WTC11 (cell line): ENCODE measurements around the gene SPPL2B. TPM values are rescaled to one million over a fixed set of nuclear protein-coding genes. Genes with fewer than 3 reads are reported as not detected.

Experiments
- ATAC-seq: fragments of 200-7000 bp; cut with Tn5 transposase; 2 replicates; pipeline ENCODE4 v1.10.0; 2021; ENCODE audit warnings: mild to moderate bottlenecking, moderate library complexity
- CTCF ChIA-PET: fragments of 300-600 bp; sonication (Branson Sonifier 250); formaldehyde crosslinking; loops from one replicate; lab custom pipeline; 2021; ENCODE audit warnings: antibody characterized with exemption; lab: Charles Lee
- POLR2A ChIA-PET: fragments of 350-600 bp; sonication (Branson Sonifier 250); formaldehyde crosslinking; loops from one replicate; lab custom pipeline; 2021; ENCODE audit warnings: antibody characterized with exemption; lab: Charles Lee
- DNase-seq: peaks from one replicate; pipeline ENCODE4 v3.0.0; 2021; ENCODE audit warnings: low spot score
- H3K27ac Mint-ChIP-seq: 2 replicates; pipeline ENCODE4 v1.8.0; 2021; ENCODE audit warnings: mixed read lengths
- H3K27me3 Mint-ChIP-seq: 2 replicates; pipeline ENCODE4 v1.8.0; 2021; ENCODE audit warnings: low read depth, mild to moderate bottlenecking, moderate library complexity, mixed read lengths
- H3K36me3 Mint-ChIP-seq: 2 replicates; pipeline ENCODE4 v1.8.0; 2021; ENCODE audit warnings: mixed read lengths
- H3K4me1 Mint-ChIP-seq: 2 replicates; pipeline ENCODE4 v1.8.0; 2022; ENCODE audit warnings: mixed read lengths
- H3K4me3 Mint-ChIP-seq: 2 replicates; pipeline ENCODE4 v1.8.0; 2021; ENCODE audit warnings: mild to moderate bottlenecking, moderate library complexity, mixed read lengths
- H3K9me3 Mint-ChIP-seq: 2 replicates; pipeline ENCODE4 v1.8.0; 2021; ENCODE audit warnings: mixed read lengths
- AFF4 ChIP-seq: sonication (generic); formaldehyde crosslinking; IDR thresholded peaks from 2 replicates; pipeline ENCODE4 v1.8.1; 2023; ENCODE audit warnings: mild to moderate bottlenecking, missing genetic modification reagents, borderline replicate concordance
- CDX4 ChIP-seq: fragments of 250-450 bp; sonication (Bioruptor Pico); IDR thresholded peaks from 2 replicates; pipeline ENCODE4 v1.9.0; 2021; ENCODE audit warnings: moderate library complexity, mild to moderate bottlenecking, inconsistent platforms, borderline replicate concordance
- CREM ChIP-seq: sonication (generic); formaldehyde crosslinking; IDR thresholded peaks from 2 replicates; pipeline ENCODE4 v1.8.1; 2022; ENCODE audit warnings: mild to moderate bottlenecking, missing genetic modification reagents, moderate library complexity
- ESRRA ChIP-seq: sonication (generic); formaldehyde crosslinking; IDR thresholded peaks from 2 replicates; pipeline ENCODE4 v1.8.1; 2022; ENCODE audit warnings: mild to moderate bottlenecking, missing genetic modification reagents, borderline replicate concordance
- HMGA2 ChIP-seq: fragments of 250-450 bp; sonication (Bioruptor Pico); IDR thresholded peaks from 2 replicates; pipeline ENCODE4 v1.4.0; 2021; ENCODE audit warnings: mild to moderate bottlenecking, moderate library complexity
- NFATC4 ChIP-seq: fragments of 250-450 bp; sonication (Bioruptor Pico); IDR thresholded peaks from 2 replicates; pipeline ENCODE4 v1.9.0; 2021; ENCODE audit warnings: mild to moderate bottlenecking
- NFE2L1 ChIP-seq: sonication (generic); formaldehyde crosslinking; IDR thresholded peaks from 2 replicates; pipeline ENCODE4 v1.8.1; 2023; ENCODE audit warnings: missing genetic modification reagents
- RORB ChIP-seq: fragments of 250-450 bp; sonication (Bioruptor Pico); IDR thresholded peaks from 2 replicates; pipeline ENCODE4 v1.9.0; 2021; ENCODE audit warnings: mild to moderate bottlenecking
- TEAD1 ChIP-seq: sonication (generic); formaldehyde crosslinking; IDR thresholded peaks from 2 replicates; pipeline ENCODE4 v1.8.0; 2022; ENCODE audit warnings: mild to moderate bottlenecking, missing genetic modification reagents
- USF2 ChIP-seq: sonication (generic); formaldehyde crosslinking; IDR thresholded peaks from 2 replicates; pipeline ENCODE4 v1.8.1; 2023; ENCODE audit warnings: mild to moderate bottlenecking, missing genetic modification reagents, moderate library complexity
- total RNA-seq: library from RNA; stranded (reverse); gene quantifications from 3 replicates; pipeline ENCODE4 v1.2.3, GENCODE V29; 2021

Gene SPPL2B
- total RNA-seq, 1 experiment from 2014 or later = 117 TPM

GRCh38 chr19:2330632-2331284, 2.3 kb downstream of the SPPL2B start:
- TF ChIP-seq HMGA2 (CRISPR knock-in tag) = no peak
- TF ChIP-seq CREM (CRISPR knock-in tag) = no peak
- no peak for TF ChIP-seq ESRRA (CRISPR knock-in tag)
- TF ChIP-seq CDX4 = no peak
- TF ChIP-seq NFE2L1 (CRISPR knock-in tag) = no peak
- TF ChIP-seq, all 79 proteins: peak for 0
- peaks cover 41% of the 10 kb centered on the region for H3K4me1 Mint-ChIP-seq
- DNase-seq (no peak), ATAC-seq (no peak)
- peaks cover 6% of the 10 kb centered on the region for H3K36me3 Mint-ChIP-seq
- CTCF ChIA-PET = interaction anchor here (0.7 to 1.6 kb wide), 5 partner anchors 15 to 94 kb away, joined by 3 to 5 read pairs (median 4); no protein-coding TSS in a partner anchor
- no peaks in the 10 kb centered on the region for H3K27me3 Mint-ChIP-seq
- H3K27ac Mint-ChIP-seq = peak overlapping the region; percentile 91
- H3K9me3 Mint-ChIP-seq = peaks cover 2% of the 10 kb centered on the region
- POLR2A ChIA-PET = no interaction called here
- H3K4me3 Mint-ChIP-seq = peak overlapping the region; percentile 80

- peaks cover 41% of the 10 kb centered on the region for H3K4me1 Mint-ChIP-seq
- CTCF ChIA-PET = interaction anchor here (0.6 to 1.6 kb wide), 5 partner anchors 16 to 191 kb away, joined by 3 to 5 read pairs (median 4); no protein-coding TSS in a partner anchor
- H3K36me3 Mint-ChIP-seq = peaks cover 11% of the 10 kb centered on the region
- TF ChIP-seq AFF4 (CRISPR knock-in tag) (no peak), USF2 (CRISPR knock-in tag) (0 out of 2 replicates have a peak, but pooled peaks have one; percentile 10)
- TF ChIP-seq, all 79 proteins: peak for 1
- no peaks in the 10 kb centered on the region for H3K27me3 Mint-ChIP-seq
- POLR2A ChIA-PET = no interaction called here
- H3K4me3 Mint-ChIP-seq = peak overlapping the region; percentile 80; the same call in 1 of the 2 replicates
- H3K27ac Mint-ChIP-seq = peak overlapping the region; percentile 91
- DNase-seq (no peak), ATAC-seq (no peak)
- peaks cover 10% of the 10 kb centered on the region for H3K9me3 Mint-ChIP-seq
Observed at GRCh38 chr19:2331601-2332246, 3.2 kb downstream of the SPPL2B start.

- TF ChIP-seq TEAD1 (CRISPR knock-in tag) (no peak), NFATC4 (CRISPR knock-in tag) (no peak), RORB (no peak)
- H3K27me3 Mint-ChIP-seq = no peaks in the 10 kb centered on the region
- peak overlapping the region; percentile 45 for H3K27ac Mint-ChIP-seq
- peaks cover 10% of the 10 kb centered on the region for H3K9me3 Mint-ChIP-seq
- DNase-seq (no peak), ATAC-seq (no peak)
- H3K4me3 Mint-ChIP-seq = no peak overlapping the region
- H3K36me3 Mint-ChIP-seq = peaks cover 11% of the 10 kb centered on the region
- ChIA-PET POLR2A (no interaction called here), CTCF (interaction anchor here (1.0 to 1.6 kb wide), 3 partner anchors 23 to 79 kb away, joined by 3 to 4 read pairs (median 4); no protein-coding TSS in a partner anchor)
- H3K4me1 Mint-ChIP-seq = peaks cover 35% of the 10 kb centered on the region
Observed at GRCh38 chr19:2332341-2333026, 4.0 kb downstream of the SPPL2B start.
